ENCODE results near the gene KIF18B. TPM values are rescaled to one million over a fixed set of nuclear protein-coding genes. Genes with fewer than 3 reads are reported as not detected.

The KIF18B gene
- total and polyA plus RNA-seq, 12 donors: 0.20 to 1.6 (median 0.72) TPM; not detected in 1

DNA sequence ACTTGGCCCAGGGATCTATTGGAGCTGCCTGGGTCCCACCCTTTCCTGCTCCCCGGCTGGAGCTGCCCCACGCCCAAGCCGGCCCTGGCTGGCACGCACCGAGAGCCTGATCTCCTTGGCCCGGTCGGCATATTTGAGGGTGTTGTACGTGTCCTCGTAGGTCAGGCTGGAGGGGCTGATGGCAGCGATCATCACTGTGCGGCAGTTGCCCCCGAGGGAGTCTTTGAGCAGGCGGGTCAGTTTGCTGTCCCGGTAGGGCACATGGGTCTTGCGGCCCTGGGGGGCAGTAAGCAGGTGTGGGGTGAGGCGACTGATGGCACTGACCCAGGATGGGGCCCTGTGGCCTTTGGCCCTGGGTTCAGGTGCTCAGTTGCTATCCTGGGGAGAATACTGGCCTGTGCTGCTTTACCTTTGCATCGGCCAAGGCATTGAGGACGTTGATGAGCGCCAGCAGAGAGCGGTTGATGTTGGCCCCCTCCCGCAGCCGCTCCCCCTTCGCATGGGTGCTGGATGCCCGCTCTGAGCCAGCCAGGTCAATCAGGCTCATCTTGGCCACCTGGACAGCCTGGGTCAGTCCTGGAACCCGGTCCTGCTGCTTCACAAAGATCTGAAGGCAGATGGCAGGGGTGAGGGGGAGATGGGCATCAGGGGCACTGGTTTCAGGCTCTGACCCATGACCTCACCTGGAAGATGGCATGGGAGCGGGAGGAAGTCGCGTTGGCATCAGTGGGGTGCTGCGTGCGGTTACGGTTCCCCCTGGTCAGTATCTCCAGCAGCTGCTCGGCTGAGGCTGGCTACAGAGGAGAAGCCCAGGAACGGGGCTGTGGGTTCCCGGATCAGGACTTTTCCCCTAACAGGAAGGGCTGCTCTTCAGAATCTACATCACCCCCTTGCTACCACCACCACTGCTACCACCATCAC lies 13.5 kb downstream of the KIF18B start:
- H3K9me3 ChIP-seq (replicated peaks in 1 of 3): no peaks in the 10 kb centered on the region
- no peaks in the 10 kb centered on the region for H3K27me3 ChIP-seq
- H3K4me1 ChIP-seq (replicated peaks in 1 of 2): no peaks in the 10 kb centered on the region
- no peaks in the 10 kb centered on the region for H3K36me3 ChIP-seq (replicated peaks in 1 of 2)
- intact Hi-C loops (cut with DNase I): loop anchor here in 1 of 2 donors (5.0 kb wide), 1 partner anchor 43 kb away; no protein-coding TSS in a partner anchor
- TF ChIP-seq, protein P1, sequence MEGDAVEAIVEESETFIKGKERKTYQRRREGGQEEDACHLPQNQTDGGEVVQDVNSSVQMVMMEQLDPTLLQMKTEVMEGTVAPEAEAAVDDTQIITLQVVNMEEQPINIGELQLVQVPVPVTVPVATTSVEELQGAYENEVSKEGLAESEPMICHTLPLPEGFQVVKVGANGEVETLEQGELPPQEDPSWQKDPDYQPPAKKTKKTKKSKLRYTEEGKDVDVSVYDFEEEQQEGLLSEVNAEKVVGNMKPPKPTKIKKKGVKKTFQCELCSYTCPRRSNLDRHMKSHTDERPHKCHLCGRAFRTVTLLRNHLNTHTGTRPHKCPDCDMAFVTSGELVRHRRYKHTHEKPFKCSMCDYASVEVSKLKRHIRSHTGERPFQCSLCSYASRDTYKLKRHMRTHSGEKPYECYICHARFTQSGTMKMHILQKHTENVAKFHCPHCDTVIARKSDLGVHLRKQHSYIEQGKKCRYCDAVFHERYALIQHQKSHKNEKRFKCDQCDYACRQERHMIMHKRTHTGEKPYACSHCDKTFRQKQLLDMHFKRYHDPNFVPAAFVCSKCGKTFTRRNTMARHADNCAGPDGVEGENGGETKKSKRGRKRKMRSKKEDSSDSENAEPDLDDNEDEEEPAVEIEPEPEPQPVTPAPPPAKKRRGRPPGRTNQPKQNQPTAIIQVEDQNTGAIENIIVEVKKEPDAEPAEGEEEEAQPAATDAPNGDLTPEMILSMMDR (IDR thresholded peaks at IDR 0.05): no peak
- TF ChIP-seq POLR2A (IDR thresholded peaks at IDR 0.05): no peak
- no peak overlapping the region for H3K27ac ChIP-seq
- 95 to 96% (median 95%) methylated on average over 18 to 34 of the region's 34 CpGs for WGBS, 4 donors
- DNase-seq: no peak
- H3K4me3 ChIP-seq: no peak overlapping the region

DNA sequence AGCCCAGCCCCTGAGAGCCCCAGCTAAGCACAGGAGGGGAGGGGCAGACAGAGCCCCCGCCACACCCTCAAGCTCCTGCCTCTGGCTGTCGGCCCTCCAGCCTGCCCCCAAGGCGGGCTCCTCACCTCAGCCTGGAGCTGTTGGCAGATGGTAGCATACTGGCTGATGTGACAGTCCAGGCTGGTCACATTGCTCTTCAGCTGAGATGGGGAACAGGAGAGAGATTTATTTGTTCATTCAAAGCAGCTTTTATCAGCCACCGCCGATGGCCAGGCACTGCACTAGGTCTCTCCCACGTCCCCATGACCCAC lies 14.8 kb downstream of the KIF18B start:
- Histone ChIP-seq H3K36me3 (replicated peaks in 1 of 2) (no peaks in the 10 kb centered on the region), H3K27ac (no peak overlapping the region), H3K9me3 (replicated peaks in 1 of 3) (no peaks in the 10 kb centered on the region), H3K27me3 (no peaks in the 10 kb centered on the region), H3K4me3 (no peak overlapping the region), H3K4me1 (replicated peaks in 1 of 2) (no peaks in the 10 kb centered on the region)
- intact Hi-C loops (cut with DNase I): loop anchor here in 1 of 2 donors (5.0 kb wide), 1 partner anchor 45 kb away; no protein-coding TSS in a partner anchor
- no peak for DNase-seq
- 77 to 98% (median 89%) methylated on average over 5 to 6 of the region's 6 CpGs for WGBS, 4 donors
- TF ChIP-seq, protein P1 (IDR thresholded peaks at IDR 0.05): no peak
- TF ChIP-seq POLR2A (IDR thresholded peaks at IDR 0.05): no peak

- intact Hi-C loops (cut with DNase I): loop anchor here in 1 of 2 donors (5.0 kb wide), 1 partner anchor 45 kb away; no protein-coding TSS in a partner anchor
- no peaks in the 10 kb centered on the region for H3K4me1 ChIP-seq (replicated peaks in 1 of 2)
- H3K4me3 ChIP-seq: no peak overlapping the region
- DNase-seq: no peak
- no peaks in the 10 kb centered on the region for H3K9me3 ChIP-seq (replicated peaks in 1 of 3)
- H3K27me3 ChIP-seq: no peaks in the 10 kb centered on the region
- TF ChIP-seq, protein P1 (IDR thresholded peaks at IDR 0.05): no peak
- TF ChIP-seq POLR2A (IDR thresholded peaks at IDR 0.05): no peak
- no peak overlapping the region for H3K27ac ChIP-seq
- WGBS, 4 donors: 91 to 97% (median 94%) methylated on average over 6 to 8 of the region's 8 CpGs
- no peaks in the 10 kb centered on the region for H3K36me3 ChIP-seq (replicated peaks in 1 of 2)
These were observed 15.3 kb downstream of the KIF18B start for GRCh38 chr17:44932096-44932786.

DNA sequence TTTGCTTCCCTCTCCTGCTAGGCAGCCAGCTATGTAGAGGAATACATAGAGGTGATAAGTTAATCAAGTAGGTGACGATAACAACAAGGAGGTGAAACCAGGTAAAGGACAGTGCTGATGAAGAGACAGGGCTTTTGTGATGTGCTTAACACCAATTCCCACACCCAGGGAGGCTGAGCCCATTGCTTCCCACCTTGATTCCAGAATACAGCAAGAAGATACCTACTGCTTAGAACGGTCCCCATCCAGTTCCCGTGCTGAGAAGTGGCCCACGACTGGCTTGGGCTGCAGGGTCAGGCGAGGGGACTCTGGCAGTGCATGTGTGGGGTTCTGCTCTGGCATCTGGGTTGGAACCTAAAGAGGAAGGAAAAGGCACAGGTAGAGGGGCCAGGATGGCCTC lies 16.2 kb downstream of the KIF18B start:
- intact Hi-C loops (cut with DNase I): loop anchor here in 1 of 2 donors (5.0 kb wide), 1 partner anchor 46 kb away; no protein-coding TSS in a partner anchor
- WGBS, 4 donors: 87 to 95% (median 94%) methylated on average over 5 of the region's 5 CpGs
- H3K4me1 ChIP-seq (replicated peaks in 1 of 2): no peaks in the 10 kb centered on the region
- TF ChIP-seq, protein P1 (IDR thresholded peaks at IDR 0.05): no peak
- no peak for TF ChIP-seq POLR2A (IDR thresholded peaks at IDR 0.05)
- H3K36me3 ChIP-seq (replicated peaks in 1 of 2): no peaks in the 10 kb centered on the region
- no peak for DNase-seq
- H3K4me3 ChIP-seq: no peak overlapping the region
- H3K27me3 ChIP-seq: no peaks in the 10 kb centered on the region
- no peak overlapping the region for H3K27ac ChIP-seq
- no peaks in the 10 kb centered on the region for H3K9me3 ChIP-seq (replicated peaks in 1 of 3)
